ENCODE results near the gene TST.

The TST gene

GRCh38 chr22:37018815-37019308 is 385 bp downstream of the TST start:
- no peak for DNase-seq (ENCODE audit: low read depth, low spot score)
- peak overlapping the region; percentile 91 for H3K4me3 ChIP-seq (ENCODE audit: low read length)

- no peak overlapping the region for H3K4me3 ChIP-seq (ENCODE audit: low read length)
- DNase-seq (ENCODE audit: low read depth, low spot score): no peak
Measured at GRCh38 chr22:37018086-37018814, 997 bp downstream of the TST start.

DNA sequence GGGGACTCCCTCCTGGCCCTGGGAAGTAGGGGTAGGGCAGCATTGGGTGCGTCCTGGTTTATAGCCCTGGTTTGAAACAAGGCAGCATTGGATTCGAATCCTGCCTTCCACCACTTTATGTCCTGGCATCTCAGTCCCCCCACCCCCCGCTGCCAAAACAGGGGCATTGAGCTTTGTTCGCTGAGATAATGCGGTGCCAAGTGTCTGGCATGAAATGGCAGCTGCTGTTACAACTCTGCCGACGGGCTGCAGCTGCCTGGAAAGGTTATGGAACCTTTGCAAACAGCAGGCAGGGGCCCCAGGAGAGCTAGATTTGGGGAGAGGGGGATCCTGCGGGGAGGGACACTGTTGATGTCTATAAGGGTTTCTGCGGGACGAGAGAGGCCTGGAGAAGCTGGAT is 1.9 kb downstream of the TST start:
- DNase-seq (ENCODE audit: low read depth, low spot score): no peak
- no peak overlapping the region for H3K4me3 ChIP-seq (ENCODE audit: low read length)

DNA sequence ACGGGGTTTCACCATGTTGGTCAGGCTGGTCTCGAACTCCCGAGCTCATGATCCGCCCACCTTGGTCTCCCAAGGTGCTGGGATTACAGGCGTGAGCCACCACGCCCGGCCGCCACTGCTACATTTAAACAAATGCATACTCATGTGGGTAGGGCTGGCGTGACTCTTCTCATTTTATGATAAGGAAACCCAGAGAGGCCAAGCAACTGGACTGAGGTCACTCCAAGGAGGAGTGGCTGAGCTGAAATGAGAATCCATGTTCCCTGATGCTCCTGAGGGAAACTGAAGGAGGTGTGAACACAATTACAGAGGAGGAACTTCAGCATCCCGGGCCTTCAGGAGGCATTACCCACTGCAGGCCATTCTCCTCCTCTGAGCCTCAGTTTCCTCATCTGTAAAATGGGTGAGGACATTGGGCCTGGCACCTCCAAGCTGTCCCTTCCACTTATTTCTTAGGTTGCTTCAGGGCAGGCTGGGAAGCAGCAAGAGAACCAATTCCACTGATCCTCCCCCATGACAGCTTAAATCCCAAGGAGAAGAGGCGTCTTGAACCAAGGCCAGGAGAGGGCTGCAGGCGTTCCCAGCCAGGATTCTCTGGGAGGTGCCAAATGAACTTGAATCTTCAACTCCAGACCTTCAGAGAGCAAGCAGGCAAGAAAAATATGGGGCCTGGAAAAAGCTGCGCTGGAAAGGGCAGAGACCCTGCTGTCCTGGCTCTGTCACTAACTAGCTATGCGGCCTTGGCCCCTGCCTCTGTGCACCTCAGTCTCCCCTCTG is 2.9 kb downstream of the TST start:
- no peak for DNase-seq (ENCODE audit: low read depth, low spot score)
- no peak overlapping the region for H3K4me3 ChIP-seq (ENCODE audit: low read length)

DNA sequence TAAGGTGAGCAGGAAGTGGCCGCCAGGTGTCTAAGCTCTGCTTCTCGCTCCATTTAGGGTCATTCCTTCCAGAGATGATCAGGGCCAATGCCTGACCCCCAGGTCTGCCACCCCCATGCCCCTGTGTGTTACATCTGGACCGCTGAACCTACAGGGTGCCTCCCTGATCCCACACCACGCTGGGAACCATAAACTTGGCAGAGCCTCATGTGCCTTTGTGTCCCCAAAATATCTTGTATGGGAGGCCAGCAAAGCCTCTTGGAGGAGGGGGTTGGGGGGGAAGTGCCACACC is 3.7 kb downstream of the TST start:
- no peak overlapping the region for H3K4me3 ChIP-seq (ENCODE audit: low read length)
- no peak for DNase-seq (ENCODE audit: low read depth, low spot score)

DNA sequence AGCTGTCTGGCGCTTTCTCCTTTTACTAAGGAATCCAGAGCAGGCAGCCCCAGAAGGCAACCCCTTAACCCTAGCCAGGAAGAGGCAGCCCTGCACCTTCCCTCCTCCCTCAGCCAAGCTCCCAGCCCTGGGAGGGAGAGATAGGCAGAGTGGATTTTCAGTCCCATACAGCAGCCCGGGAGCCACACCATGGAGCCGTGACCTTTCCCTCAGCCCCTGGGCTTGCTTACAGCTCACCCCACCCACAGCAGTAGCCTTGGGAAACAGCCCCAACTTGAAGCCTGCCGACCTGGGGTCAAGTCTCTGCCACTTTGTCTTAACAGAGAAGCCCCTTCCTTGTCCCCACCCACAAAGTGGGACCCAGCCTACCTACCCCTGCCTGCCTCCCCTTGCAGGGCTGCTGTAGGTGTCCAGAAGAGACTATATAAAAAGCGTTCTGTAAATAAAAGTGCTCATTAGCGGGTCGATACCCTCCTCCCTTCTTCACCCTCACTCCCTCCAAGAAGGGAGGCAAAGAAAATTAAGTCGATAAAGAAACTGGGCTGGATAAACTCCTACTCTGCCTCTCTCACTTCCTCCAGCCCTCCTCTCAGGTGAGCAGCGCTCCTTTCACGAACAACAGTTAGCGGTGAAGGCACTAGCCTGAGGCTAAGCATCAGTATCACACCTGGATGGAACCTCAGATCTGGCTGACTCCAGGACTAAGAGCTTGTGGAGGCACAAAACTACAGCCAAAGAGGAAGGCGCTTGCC is 4.2 kb downstream of the TST start:
- H3K4me3 ChIP-seq (ENCODE audit: low read length): no peak overlapping the region
- no peak for DNase-seq (ENCODE audit: low read depth, low spot score)

DNA sequence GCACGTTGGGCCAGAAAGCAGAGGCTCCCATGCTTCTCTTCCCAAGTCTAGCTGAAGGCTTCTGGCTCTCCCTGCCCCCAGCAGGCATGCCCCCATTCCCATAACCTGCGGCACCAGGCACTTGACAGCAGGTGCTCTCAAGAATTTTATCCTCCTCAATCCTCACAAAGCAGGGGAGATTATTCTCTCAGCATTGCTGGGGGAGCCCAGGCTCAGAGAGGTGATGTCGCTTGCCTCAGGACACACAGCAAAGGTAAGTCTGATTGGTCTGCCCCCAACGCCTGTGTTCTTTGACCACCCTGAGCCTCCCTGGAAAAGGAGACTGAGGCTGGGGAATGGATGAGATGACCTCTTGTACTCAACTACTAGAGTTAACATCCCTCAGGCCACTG is 4.8 kb downstream of the TST start:
- H3K4me3 ChIP-seq (ENCODE audit: low read length): no peak overlapping the region
- no peak for DNase-seq (ENCODE audit: low read depth, low spot score)

GRCh38 chr22:37012956-37013355 is 6.3 kb downstream of the TST start:
- no peak overlapping the region for H3K4me3 ChIP-seq (ENCODE audit: low read length)
- DNase-seq (ENCODE audit: low read depth, low spot score): no peak

DNA sequence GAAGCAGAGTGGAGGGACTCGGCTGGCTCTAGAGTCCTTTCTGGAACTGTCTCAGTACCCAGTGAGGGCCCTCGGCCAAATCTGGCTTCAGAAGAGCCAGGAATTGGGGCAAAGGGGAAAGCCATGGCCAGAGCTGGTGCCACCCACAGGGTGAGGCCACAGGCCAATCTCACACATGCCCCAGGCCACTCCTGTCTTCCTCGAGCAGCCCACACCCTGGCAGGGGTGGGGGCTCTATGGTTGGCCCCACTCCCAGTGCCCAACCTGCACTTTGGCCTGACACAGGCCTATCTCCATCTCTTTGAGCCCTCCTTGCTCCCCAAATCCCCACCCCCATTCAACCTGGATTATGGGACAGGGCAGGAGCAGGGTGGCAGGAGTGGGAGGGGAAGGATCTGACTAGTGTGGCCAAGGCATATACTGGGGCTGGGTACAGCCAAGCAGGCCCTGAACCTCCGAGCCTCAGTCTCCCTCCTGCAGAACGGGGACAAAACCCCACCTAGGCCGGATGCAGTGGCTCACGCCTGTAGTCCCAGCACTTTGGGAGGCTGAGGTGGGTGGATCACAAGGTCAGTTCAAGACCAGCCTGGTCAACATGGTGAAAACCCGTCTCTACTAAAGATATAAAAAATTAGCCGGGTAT is 6.9 kb downstream of the TST start:
- no peak for DNase-seq (ENCODE audit: low read depth, low spot score)
- no peak overlapping the region for H3K4me3 ChIP-seq (ENCODE audit: low read length)

DNA sequence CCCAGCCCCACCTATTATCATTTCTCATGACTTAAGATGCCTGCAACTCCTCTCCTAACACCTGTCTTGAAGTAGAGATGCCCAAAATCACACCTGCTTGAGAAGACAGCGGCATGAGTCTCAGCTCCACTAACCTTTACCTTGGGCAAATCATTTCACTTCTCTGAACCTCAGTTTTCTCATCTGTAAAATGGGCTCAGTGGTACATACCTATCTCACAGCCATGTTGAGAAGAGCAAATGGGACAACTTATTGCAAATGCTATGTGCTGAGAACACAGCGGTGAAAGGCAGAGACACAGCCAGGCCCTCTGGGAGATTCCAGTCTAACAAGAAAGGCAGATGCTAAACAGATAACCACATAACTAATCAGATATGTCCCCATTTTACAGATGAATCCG is 7.8 kb downstream of the TST start:
- no peak overlapping the region for H3K4me3 ChIP-seq (ENCODE audit: low read length)
- no peak for DNase-seq (ENCODE audit: low read depth, low spot score)

DNA sequence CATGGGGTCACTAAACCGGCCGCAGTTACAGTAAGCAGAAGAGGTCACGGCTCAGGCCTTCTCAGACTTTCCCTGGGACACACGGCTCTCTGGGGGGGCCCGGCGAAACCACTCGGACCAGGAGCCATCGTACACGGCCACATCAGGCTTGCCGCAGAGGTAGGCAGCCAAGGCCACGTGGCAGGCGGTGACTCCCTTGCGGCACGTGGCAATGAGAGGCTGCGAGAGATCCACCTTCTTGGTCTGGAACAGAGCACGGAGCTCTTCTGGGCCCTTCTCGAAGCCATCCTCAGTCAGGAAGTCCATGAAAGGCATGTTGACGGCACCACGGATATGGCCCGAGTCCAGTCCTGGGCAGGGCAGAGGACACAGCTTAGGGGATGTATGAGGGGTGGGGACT is 8.3 kb downstream of the TST start:
- no peak overlapping the region for H3K4me3 ChIP-seq (ENCODE audit: low read length)
- no peak for DNase-seq (ENCODE audit: low read depth, low spot score)

GRCh38 chr22:37010174-37010573 is 9.1 kb downstream of the TST start:
- DNase-seq (ENCODE audit: low read depth, low spot score): no peak
- no peak overlapping the region for H3K4me3 ChIP-seq (ENCODE audit: low read length)

DNA sequence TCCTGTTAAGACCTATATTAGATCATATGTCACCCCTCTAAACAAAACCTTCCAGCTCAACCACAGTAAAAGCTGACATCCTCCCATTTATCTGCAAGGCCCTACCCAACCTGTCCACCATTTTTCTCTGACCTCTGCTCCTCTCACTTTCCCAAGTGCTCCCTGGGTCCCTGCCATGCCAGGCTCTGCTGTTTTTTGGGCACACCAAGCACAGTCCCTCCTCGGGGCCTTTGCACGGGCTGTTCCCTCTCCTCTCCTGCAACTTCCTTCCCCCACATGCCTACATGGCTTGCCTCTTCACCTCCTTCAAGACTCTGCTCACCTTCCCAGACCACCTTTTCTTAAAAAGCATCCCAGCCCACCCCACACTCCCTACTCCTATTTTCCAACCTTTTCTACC is 9.8 kb downstream of the TST start:
- no peak overlapping the region for H3K4me3 ChIP-seq (ENCODE audit: low read length)
- DNase-seq (ENCODE audit: low read depth, low spot score): no peak

GRCh38 chr22:37008365-37008764 is 10.9 kb downstream of the TST start:
- no peak overlapping the region for H3K4me3 ChIP-seq (ENCODE audit: low read length)
- no peak for DNase-seq (ENCODE audit: low read depth, low spot score)

DNA sequence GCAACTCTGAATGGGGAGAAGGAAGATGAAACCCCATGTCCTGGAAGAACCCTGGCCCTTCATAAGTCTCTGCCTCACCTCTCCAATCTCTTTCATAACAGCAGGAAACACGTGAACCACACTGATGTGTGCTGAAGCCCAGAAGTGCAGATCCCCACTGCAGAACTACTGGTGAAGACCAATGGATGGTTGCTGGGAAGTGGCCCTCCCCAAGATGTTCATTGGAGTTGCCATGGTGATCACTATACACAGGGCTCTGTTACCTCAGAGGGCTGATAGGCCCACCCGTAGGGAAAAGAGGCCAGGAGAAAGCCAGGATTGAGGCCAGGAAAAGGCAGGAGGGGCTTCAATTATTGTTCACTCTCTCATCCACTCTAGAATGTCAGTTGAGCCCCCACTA is 11.6 kb downstream of the TST start:
- H3K4me3 ChIP-seq (ENCODE audit: low read length): no peak overlapping the region
- peak; percentile 29 for DNase-seq (ENCODE audit: low read depth, low spot score)

GRCh38 chr22:37002633-37003032 is 16.6 kb downstream of the TST start:
- no peak overlapping the region for H3K4me3 ChIP-seq (ENCODE audit: low read length)
- DNase-seq (ENCODE audit: low read depth, low spot score): no peak

DNA sequence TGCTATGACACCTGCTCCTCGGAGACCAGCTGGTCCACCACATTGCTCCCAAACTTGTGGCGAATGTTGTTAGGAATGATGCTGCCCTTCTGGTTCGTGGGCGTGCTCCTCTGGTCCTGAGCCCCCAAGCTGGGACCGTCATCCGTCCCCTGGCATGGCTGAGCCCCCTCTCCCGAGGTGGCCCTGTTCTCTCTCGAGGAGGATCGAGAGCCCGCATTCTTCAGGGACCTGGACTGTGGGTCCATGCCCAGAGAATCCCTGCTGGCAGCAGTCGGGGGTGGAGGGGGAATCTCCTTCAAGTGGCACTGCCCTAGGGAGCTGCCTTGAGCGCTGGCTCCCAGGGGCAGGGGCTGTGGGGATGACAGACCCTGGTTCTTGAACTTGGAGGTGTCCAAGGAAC is 17.4 kb downstream of the TST start:
- DNase-seq (ENCODE audit: low read depth, low spot score): no peak
- no peak overlapping the region for H3K4me3 ChIP-seq (ENCODE audit: low read length)

GRCh38 chr22:37000676-37001534 is 18.3 kb downstream of the TST start:
- no peak for DNase-seq (ENCODE audit: low read depth, low spot score)

DNA sequence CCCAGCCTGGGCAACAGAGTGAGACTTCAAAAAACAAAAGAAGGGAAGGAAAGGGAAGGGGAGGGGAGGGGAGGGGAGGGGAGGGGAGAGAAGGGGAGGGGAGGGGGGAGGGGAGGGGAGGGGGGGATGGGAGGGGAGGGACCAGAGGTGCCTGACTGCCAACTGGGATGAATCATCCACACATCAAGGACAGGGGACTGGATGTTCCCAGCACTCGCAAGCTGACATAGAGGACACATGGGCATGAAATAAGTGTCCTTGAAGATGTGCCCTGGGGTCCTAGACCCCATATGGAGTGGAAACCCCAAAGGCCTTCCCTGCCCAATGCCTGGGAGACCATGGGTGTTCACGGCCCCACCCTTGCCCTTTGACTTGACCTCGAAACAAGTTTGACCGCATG is 19.8 kb downstream of the TST start:
- DNase-seq (ENCODE audit: low read depth, low spot score): no peak
- H3K4me3 ChIP-seq (ENCODE audit: low read length): no peak overlapping the region

More at GRCh38 chr22:37000676-37001534, 18.3 kb downstream of the TST start:
- H3K4me3 ChIP-seq (ENCODE audit: low read length): no peak overlapping the region
